OCI-LY3 (cell line): ENCODE results near the gene RESP18.

Source experiments
- CTCF ChIP-seq: fragments of 200-600, 300-600 bp; sonication (generic); IDR thresholded peaks from 2 replicates; pipeline ENCODE4 v1.5.1; 2014; ENCODE audit warnings: antibody characterized with exemption, low read length, low read depth
- EZH2phosphoT487 ChIP-seq: fragments of 200-600 bp; shearing (Covaris generic); IDR thresholded peaks from 2 replicates; pipeline ENCODE4 v1.6.1; 2018; ENCODE audit warnings: antibody characterized with exemption, mixed run types, low read depth

- TF ChIP-seq CTCF, result no peak
- no peak for TF ChIP-seq EZH2phosphoT487
Measured at GRCh38 chr2:219284501-219285372, 47.8 kb downstream of the RESP18 start.
